IPS DF 19.7 (cell line): ENCODE measurements around the gene TSHR.

Experiments used
- DNase-seq: peaks from one replicate; pipeline ENCODE4 v3.0.0-alpha.2; 2013; ENCODE audit warnings: low read depth, low spot score

TSHR gene

DNA sequence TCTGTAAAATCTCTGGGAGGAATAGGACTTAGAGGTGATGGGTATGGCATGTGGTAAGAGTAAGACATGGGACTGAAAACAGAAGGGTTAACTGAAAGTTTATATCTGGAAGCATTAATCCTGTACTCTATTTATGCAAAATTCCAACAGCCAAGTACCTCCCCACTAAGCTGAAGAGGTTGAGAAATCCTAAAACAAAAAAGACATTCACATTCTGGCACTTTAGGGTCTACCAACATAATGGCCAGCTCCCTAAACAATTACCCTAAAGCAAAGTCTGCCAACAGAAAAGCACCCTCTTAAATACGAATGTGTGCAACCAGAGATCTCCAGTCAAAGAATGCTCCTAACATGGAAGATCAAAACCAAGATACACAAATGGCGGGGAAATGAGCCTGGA lies 178.0 kb downstream of the TSHR start:
- no peak for DNase-seq

DNA sequence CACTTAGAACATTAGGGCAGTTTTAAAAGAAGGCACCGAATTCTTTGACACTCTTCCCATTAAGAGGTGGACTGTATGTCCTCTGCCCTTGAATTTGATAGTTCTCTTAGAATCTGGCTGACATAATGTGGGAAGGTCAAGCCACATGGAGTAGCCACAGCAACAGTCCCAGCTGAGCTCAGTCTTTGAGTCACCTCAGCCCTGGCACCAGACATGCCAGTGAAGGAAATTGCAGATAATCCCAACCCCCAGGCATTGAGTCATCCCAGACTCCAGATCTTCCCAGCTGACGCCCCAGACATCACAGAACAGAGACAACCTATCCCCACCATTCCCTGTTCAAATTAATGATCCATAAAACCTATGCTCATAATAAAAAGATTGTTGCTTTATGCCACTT lies 181.9 kb downstream of the TSHR start:
- no peak for DNase-seq

DNA sequence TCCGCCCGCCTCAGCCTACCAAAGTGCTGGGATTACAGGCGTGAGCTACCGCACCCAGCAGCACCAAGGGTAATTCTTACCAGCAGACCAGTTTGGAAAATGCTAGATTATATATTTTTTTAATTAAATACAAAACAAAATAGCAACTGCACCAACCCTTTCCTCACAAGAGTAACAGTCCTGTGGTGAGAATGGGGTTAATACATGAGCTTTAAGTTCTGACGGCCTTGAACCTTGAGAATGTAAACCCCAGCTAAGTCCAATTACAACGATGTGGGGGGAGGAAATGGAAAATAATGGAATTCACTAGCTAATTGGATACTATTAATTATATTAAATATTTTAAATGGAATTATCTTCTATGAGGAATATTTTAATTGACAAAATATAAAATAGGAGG lies 183.0 kb downstream of the TSHR start:
- no peak for DNase-seq

DNA sequence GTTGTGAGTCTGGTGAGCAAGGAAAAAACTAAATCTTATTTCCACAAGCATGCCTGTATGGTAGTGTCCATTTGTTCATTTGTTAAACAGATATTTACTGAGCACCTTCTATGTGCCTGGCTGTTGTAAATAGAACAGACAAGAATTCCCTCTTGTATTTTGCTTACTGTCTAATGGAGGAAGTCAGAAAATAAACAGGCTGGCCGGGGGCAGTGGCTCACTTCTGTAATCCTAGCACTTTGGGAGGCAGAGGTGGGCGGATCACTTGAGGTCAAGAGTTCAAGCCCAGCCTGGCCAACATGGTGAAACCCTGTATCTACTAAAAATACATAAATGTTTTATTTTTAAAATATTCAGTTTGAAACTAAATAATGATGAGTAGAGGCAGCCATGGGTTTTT lies 186.0 kb downstream of the TSHR start:
- DNase-seq, result no peak

DNA sequence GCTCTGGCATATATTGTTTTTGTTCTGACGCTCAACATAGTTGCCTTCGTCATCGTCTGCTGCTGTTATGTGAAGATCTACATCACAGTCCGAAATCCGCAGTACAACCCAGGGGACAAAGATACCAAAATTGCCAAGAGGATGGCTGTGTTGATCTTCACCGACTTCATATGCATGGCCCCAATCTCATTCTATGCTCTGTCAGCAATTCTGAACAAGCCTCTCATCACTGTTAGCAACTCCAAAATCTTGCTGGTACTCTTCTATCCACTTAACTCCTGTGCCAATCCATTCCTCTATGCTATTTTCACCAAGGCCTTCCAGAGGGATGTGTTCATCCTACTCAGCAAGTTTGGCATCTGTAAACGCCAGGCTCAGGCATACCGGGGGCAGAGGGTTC lies 188.4 kb downstream of the TSHR start:
- DNase-seq, result no peak

DNA sequence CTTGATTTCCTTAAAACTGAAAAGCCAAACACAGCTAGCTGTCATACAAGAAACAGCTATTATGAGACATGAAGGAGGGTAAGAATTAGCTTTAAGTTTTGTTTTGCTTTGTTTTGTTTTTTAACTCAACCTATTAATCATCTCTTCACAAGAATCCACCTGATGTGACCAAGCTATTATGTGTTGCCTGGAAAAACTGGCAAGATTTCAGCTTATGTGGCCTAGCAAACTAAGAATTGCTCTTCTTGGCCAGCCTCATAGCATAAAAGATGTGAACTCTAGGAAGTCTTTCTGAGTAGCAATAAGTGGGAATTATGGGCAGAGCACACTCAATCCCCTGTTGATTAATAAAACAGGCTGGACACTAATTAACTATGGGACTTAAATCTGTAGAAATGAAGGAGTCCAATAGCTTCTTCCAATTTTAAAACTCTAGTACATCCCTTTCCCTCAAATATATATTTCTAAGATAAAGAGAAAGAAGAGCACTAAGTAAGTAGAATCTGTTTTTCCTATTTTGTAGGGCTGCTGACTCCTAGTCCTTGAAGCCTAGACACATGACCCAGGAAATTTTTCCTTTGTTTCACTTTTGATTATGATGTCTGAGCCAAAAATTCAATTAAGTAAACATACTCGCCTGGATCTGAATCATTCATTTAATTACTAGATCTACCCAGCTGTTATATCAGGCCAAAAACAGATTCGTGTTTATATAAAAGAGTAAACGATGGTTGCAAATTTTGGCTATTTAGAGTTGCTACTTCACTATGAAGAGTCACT lies 189.6 kb downstream of the TSHR start:
- no peak for DNase-seq

DNA sequence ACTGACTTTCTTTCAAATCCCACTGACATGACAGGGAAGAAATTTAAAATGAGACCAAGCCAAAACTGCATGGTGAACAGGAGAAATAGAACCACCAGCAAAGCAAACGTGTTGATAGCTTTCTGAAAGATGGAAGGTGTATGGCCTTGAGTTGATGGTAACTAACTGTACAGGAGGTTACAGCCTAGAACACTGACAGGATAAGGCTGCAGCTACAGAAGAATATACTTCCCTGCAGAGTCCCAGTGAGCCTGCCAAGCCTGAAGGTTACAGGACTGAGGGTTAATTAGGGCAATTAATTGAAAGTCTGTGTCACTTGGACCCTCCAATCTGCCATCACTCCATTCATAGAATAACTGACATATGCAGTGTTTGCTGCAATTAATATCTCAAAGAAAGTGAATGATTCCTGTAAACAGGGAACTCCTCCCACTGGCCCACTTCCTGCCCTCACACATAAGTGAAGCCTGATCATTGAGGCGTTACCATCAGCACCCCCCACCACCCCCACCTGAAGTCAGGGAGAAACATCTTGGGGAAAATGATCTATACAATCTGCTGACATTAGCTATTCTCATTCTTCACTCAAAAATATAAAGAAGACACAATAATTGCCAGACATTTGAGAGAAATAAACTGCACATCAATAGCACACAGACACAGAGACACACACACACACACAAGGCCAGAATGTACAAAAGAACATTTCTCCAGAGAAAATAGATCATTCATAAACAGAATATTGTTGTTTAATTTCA lies 191.9 kb downstream of the TSHR start:
- no peak for DNase-seq

DNA sequence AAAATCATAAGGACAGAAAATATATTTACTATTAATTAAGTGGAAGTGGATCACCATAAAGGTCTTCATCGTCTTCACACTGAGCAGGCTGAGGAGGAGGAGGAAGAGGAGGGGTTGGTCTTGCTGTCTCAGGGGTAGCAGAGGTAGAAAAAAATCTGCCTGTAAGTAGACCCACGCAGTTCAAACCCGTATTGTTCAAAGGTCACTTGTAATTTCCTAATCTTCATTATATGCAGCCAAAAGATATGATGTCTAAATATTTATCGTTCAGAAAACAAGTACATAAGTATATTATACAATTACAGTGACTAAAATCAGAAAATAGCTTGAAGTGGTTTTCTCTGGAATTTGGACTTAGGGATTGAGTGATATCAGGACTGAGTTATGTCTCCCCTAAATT lies 193.2 kb downstream of the TSHR start:
- DNase-seq, result no peak

DNA sequence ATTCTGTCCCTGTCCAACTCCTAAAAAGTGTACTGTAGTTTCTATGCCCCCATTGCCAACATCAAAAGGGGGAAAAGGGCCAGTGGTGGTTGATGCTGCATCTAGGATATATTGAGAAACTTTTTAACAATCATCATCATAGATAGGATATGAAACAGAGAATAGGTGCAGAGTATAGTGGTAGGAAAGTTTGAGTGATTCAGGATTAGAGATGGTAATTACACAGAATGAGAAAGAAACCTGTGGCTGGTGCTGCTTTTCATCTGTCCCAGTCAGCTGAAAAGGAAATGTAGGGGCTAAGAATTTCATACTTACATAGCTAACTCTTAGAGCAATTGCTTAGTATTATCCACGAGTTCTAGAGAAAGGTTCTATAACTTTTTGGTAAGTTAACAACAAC lies 197.8 kb downstream of the TSHR start:
- DNase-seq, result no peak

DNA sequence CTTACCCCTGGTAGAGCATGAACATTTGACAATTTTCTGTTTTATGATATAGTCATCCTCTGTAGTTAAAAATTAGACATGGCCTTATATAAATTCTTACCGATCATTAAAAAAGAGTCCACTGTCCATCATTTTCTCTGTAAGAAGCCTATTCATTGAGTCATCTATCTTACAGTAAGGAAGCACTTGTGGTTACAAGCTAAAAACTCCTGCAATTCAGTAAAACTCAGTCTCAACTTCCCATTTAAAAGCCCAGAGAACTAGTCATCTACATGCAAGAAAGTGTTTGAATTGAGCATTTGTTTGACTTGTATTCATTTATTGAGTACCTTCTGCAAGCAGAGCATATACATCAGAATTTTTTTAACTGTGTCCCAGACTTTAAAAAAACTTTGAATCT lies 202.0 kb downstream of the TSHR start:
- no peak for DNase-seq

DNA sequence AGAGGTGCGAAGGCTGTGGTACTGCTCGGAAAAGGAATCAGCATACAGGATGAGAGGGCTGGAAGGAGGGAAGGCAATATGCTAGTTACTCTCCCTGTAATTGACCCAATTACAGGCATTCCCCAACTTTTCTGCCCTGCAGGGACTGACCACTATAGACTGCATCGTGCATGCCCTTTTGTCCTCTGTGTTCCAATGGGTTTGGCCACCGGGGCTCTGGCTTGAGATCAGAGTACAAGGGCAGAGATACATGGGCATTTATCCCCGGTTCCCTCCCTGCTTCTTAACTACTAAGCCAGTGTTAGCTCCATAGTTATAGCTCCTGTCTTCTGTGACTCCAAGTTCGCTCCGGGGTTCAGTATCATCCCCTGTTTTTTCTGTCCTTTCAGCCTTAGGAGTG lies 205.7 kb downstream of the TSHR start:
- DNase-seq, result no peak

DNA sequence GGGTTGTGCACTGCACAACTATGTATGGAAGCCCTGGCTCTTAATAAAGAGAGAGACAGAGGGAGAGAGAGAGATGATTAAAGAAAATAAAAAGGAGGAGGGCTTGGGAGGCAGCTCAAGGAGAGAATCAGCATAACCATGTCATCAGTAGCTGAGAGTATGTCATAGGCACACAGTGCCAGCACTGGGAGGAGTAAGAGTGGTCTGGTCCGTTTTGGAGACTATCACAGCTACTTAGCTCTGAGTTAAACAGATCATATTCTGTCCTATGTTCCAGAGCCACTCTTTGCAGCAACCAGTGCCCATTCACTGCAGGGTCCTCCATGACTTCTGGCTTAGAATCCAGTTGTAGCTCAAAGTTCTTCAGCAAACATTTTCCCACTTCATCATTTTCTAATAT lies 206.3 kb downstream of the TSHR start:
- no peak for DNase-seq

DNA sequence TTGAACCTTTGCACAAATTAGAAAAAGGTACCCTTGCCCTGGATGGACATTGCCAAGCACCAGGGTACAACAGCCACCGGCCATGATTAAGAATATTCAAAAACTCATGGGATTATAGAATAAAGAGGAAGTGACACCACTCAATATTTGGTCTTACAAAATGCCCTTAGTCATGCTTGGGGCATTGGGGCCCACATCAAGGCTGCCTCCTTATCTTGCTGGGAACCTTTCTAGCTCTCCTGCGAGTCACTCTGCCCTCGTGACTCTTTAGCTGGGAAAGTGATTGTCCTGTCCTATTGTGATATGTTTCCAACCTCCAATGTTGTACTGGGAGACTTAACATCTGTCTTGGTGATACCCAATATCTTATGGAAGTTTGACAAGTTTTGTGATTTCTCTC lies 207.5 kb downstream of the TSHR start:
- no peak for DNase-seq

DNA sequence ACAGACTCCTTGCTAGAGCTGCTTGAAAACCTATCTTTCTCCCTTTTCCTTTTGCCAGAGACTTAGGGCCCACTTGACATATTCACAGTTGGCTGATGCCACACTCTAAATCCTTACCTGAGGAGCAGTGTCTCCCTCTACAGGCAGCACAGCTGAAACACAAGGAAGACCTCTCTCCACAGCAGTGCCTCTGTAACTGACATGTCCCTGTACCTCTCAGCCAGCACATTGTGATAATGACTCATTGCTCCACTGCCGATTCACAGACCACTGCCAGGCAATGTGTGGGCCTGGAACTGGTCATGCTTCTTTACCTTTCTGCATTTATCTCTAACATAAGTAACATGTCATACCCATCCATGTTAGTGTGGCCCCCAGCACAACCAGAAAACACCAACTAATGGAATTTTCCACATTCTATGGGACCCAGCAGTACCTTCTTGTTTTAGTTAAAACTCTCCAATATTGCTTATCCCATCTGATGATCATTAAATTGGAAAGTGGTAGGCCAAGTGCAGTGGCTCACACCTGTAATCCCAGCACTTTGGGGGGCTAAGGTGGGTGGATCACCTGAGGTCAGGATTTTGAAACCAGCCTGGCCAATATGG lies 208.8 kb downstream of the TSHR start:
- DNase-seq, result peak; percentile 68

DNA sequence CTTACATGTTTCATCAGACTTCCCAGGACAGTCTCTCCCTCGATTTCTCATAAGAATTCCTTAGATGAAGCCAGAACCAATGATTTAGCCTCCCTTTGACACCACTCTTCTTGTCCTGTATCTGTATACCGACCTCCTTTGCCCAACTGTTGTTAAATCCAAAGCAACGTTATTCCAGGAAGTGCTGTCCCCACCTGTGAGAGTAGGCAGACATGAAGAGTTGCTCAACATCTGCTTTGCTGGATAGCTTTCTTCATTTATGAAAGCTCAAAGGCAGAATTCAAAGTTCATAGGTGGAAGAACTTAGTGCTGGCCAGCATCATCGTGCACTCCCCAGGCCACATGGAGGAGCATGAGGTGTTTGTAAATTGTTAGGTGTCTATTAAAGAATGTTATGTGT lies 209.8 kb downstream of the TSHR start:
- DNase-seq, result no peak

DNA sequence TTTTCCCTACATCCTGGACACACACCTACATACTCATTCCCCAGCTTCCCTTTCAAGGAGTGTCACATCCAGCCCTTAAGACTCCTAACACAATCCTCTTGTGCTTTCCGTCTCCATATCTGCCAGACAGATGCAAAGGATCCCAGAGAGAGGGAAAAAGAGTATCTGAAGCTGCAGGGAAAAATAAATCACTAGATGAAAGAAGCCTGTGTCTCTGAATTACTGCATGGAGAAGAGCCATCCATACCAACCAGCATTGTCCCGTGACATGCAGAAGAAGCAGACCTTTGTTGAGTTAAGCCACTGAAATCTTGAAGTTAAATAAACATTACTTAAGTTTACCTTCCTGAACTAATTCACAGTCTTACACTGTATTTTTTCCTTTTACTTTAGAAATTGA lies 210.7 kb downstream of the TSHR start:
- no peak for DNase-seq

DNA sequence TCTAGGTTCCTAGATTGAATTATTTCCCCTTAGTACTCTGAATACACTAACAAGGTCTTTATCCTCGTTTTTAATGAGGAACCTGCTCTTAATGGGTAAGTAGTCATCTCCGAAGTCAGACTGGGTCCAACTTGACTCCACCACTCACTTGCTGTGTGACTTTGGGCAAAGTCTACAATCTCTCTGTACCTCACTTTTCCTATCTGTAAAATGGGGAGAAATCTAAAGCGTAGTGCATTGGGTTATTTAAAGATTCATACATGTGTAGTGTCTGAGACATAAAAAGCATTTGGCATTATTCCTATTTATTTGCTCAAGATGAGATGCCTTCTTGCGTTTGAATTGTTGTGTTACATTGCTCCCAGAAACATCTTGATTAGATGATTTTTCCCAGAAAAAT lies 213.8 kb downstream of the TSHR start:
- no peak for DNase-seq

DNA sequence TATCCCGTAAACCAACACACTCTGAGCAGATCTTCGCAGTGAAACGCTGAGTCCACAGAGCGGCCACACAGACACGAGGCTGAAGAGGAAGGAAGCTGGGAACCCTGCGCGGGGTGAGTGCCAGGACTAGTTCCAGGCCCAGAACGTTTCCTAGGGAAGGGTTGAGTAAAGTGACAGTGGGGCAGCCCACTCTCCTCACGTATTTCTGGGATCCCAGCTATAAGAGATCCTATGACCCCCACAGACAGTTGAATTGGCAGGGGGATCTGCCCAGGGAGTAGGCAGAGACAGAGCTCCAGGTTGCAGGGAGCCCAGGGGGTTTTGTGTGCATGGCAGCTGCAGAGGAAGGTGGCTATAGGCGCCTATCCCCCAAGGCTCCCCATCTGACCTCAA lies 214.3 kb downstream of the TSHR start:
- DNase-seq, result no peak

DNA sequence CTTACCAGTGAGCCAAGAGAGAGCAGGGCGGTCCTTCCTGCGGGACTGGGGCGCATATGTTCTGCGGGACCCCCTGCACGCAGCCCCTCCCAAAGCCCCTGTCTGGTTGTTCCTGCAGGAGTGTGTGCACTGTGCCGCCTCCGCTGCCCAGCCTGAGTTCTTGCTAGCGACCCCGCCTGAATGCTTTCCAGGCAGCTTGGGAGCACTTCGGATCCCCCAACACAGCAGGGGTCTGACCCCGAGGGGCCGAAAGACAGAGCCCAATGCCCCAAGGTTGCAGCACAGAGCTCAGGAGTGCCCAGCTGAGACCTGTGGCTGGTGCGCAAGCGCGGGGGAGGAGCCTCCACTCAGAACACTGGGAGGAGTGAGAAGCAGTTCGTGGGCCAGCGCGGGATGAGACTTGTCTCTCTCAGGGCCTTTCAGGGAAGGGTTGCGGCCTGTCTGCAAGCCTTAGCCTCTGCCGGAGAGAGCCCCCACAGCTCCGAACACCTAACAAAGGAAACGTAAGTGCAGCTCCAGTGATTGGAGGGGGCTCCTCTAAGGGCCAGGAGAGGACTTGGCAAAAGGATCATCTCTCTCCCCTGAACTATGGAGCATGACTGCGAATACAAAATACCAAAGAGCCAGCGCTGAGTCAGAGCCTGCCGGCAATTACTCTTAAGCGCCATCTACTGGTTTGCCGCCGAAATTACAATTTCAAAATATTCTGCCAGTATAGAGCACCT lies 214.8 kb downstream of the TSHR start:
- DNase-seq, result peak; percentile 40

DNA sequence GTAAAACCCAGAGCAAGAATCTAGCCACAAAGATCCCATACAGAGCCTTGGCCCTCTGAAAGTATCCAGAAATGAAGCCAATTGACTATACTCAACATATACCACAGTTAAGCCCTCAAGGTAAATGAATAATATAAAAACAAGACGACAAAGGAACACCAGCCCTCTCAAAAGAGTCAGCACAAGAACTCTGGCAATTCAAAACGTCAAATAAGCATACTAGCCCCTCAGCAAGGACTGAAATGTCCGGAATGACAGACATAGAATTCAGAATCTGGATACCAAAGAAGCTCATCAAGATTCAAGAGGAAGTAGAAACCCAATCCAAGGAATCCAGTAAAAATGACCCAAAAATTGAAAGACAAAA lies 215.4 kb downstream of the TSHR start:
- no peak for DNase-seq

DNA sequence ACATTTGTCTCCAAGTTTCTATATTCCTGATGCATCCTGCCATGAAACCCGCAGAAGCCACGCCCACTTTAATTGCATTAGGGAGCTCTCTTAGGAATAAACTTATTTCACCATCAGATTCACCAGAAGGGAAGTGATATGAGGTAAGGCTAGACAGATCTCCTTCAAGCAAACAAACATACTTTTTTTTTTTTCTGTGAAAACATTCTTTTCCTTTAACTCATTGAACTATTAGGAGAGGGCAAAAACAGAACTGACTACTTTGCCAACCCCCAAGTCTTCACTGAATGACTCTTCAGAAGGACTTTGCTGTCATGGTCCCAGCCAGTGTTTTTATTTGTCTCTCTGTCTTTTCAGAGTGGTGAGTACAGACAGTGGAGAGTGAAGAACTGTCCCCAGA lies 216.9 kb downstream of the TSHR start:
- DNase-seq, result no peak

DNA sequence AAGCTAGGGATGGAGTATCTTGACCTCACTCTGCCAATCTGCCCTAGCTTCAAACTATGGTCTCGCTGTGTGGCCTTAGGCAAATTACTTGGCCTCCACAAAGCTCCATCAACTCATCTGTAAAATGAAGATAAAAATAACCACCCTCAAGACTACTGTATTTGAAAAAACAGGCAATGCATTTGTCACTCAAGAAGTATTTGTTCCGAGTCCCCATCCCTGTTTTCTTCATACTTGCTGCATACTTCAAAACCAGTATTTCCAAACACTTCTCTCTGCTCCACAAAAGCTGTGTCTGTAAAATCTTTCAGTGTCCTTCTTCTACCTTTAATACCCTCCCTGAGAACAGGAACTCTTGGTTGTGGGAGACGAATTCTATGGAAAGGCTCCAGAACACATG lies 217.5 kb downstream of the TSHR start:
- no peak for DNase-seq
